IMR-90 (cell line): Measurements from ENCODE around the gene MCL1. TPM values are rescaled to one million over a fixed set of nuclear protein-coding genes. Genes with fewer than 3 reads are reported as not detected.

Source experiments
- ATAC-seq: fragments of 200-7000 bp; cut with Tn5 transposase; 2 replicates; pipeline ENCODE4 v1.9.1; 2020; ENCODE audit warnings: low read depth, mild to moderate bottlenecking, moderate library complexity
- BruUV-seq: library from RNA; stranded (reverse); fragments of 400-500 nt; replicated peaks from 2 replicates; lab custom pipeline; 2021; lab: Mats Ljungman, UMichigan
- CTCF ChIA-PET: fragments of 300-600 bp; formaldehyde crosslinking; extraction: SDS; loops from one replicate; lab custom pipeline; 2021; ENCODE audit warnings: antibody characterized with exemption; lab: Yijun Ruan, JAX
- POLR2A ChIA-PET: fragments of 300-600 bp; sonication (Branson Sonifier 250); formaldehyde crosslinking; loops from one replicate; lab custom pipeline; 2022; ENCODE audit warnings: antibody characterized with exemption; ENCODE audit not compliant: unreplicated experiment; lab: Charles Lee
- DNase-seq: peaks from one replicate; pipeline ENCODE4 v3.0.0; 2013
- H2AFZ ChIP-seq: replicated peaks from 2 replicates; pipeline ENCODE3; 2013; ENCODE audit warnings: low read length, mild to moderate bottlenecking; ENCODE audit not compliant: poor library complexity
- H2AK5ac ChIP-seq: 2 replicates; pipeline ENCODE4 v1.6.1; 2013; ENCODE audit warnings: low read depth, low read length, inconsistent platforms
- H2AK9ac ChIP-seq: replicated peaks from 2 replicates; pipeline ENCODE3; 2013; ENCODE audit warnings: mild to moderate bottlenecking, low read depth, low read length, moderate library complexity; ENCODE audit not compliant: poor library complexity
- H2BK120ac ChIP-seq: 2 replicates; pipeline ENCODE4 v1.6.1; 2013; ENCODE audit warnings: low read depth, low read length, inconsistent platforms
- H2BK15ac ChIP-seq: 3 replicates; pipeline ENCODE4 v1.6.1; 2013; ENCODE audit warnings: low read depth, low read length, inconsistent platforms
- H2BK20ac ChIP-seq: 2 replicates; pipeline ENCODE4 v1.6.1; 2013; ENCODE audit warnings: low read depth, mild to moderate bottlenecking, inconsistent platforms, low read length, moderate library complexity
- H2BK5ac ChIP-seq: 2 replicates; pipeline ENCODE4 v1.6.1; 2013; ENCODE audit warnings: mild to moderate bottlenecking, low read depth, low read length, inconsistent platforms; ENCODE audit not compliant: poor library complexity, severe bottlenecking
- H3K14ac ChIP-seq: replicated peaks from 2 replicates; pipeline ENCODE4 v1.6.1; 2013; ENCODE audit warnings: low read depth, low read length, inconsistent platforms
- H3K18ac ChIP-seq: 2 replicates; pipeline ENCODE4 v1.6.1; 2013; ENCODE audit warnings: low read depth, low read length, control low read depth
- H3K23ac ChIP-seq: 2 replicates; pipeline ENCODE4 v1.6.1; 2013; ENCODE audit warnings: low read depth, low read length, inconsistent platforms
- H3K27ac ChIP-seq: 2 replicates; pipeline ENCODE4 v1.5.1; 2013; ENCODE audit warnings: mild to moderate bottlenecking, control low read depth, low read length; ENCODE audit not compliant: insufficient read depth
- H3K27me3 ChIP-seq: 2 replicates; pipeline ENCODE4 v1.6.1; 2013; ENCODE audit warnings: low read length; ENCODE audit not compliant: control insufficient read depth, insufficient read depth
- H3K36me3 ChIP-seq: 2 replicates; pipeline ENCODE4 v1.6.1; 2013; ENCODE audit warnings: low read length, mixed read lengths; ENCODE audit not compliant: control insufficient read depth, insufficient read depth
- H3K4ac ChIP-seq: 2 replicates; pipeline ENCODE4 v1.6.1; 2013; ENCODE audit warnings: low read depth, low read length, inconsistent platforms
- H3K4me1 ChIP-seq: 2 replicates; pipeline ENCODE4 v1.6.1; 2013; ENCODE audit warnings: low read length, mixed read lengths; ENCODE audit not compliant: control insufficient read depth, insufficient read depth
- H3K4me2 ChIP-seq: 2 replicates; pipeline ENCODE4 v1.6.1; 2013; ENCODE audit warnings: low read depth, mild to moderate bottlenecking, control low read depth, low read length, moderate library complexity
- H3K4me3 ChIP-seq: 2 replicates; pipeline ENCODE4 v1.5.1; 2013; ENCODE audit warnings: low read depth, mild to moderate bottlenecking, control low read depth, low read length, moderate library complexity; ENCODE audit not compliant: insufficient read depth
- H3K56ac ChIP-seq: 2 replicates; pipeline ENCODE4 v1.6.1; 2013; ENCODE audit warnings: low read length, inconsistent platforms; ENCODE audit not compliant: insufficient read depth; ENCODE audit errors: extremely low read depth
- H3K79me1 ChIP-seq, 2 experiments: 2 replicates each; pipeline ENCODE4 v1.6.1; 2013; ENCODE audit warnings: low read length in 2 of 2, inconsistent platforms in 1 of 2, low read depth in 1 of 2
- H3K9ac ChIP-seq: 2 replicates; pipeline ENCODE4 v1.6.1; 2013; ENCODE audit warnings: low read depth, low read length, control low read depth
- H3K9me1 ChIP-seq: 2 replicates; pipeline ENCODE4 v1.6.1; 2013; ENCODE audit warnings: low read length, inconsistent platforms; ENCODE audit not compliant: insufficient read depth
- H3K9me3 ChIP-seq: 2 replicates; pipeline ENCODE4 v1.6.1; 2013; ENCODE audit warnings: low read length; ENCODE audit not compliant: control insufficient read depth, insufficient read depth
- H4K20me1 ChIP-seq: 2 replicates; pipeline ENCODE4 v1.6.1; 2013; ENCODE audit warnings: low read length, inconsistent platforms; ENCODE audit not compliant: insufficient read depth
- H4K5ac ChIP-seq: 2 replicates; pipeline ENCODE4 v1.6.1; 2013; ENCODE audit warnings: mild to moderate bottlenecking, low read depth, low read length, control low read depth
- H4K8ac ChIP-seq, 2 experiments: 2 replicates each; pipeline ENCODE4 v1.6.1; 2013; ENCODE audit warnings: low read depth in 2 of 2, low read length in 2 of 2, control low read depth in 1 of 2, inconsistent platforms in 1 of 2
- H4K91ac ChIP-seq: 2 replicates; pipeline ENCODE4 v1.6.1; 2013; ENCODE audit warnings: low read depth, low read length, inconsistent platforms; ENCODE audit not compliant: insufficient read depth
- BHLHE40 ChIP-seq: fragments of 150-350 bp; IDR thresholded peaks from 2 replicates; pipeline ENCODE4 v1.6.1; 2016; ENCODE audit warnings: mild to moderate bottlenecking, low read depth, low read length
- WGBS, 2 experiments: methylation state at CpG; one replicate each; pipeline versions ENCODE4 v1.1.5 to v1.1.7; 2013; ENCODE audit warnings: missing lambda C conversion rate in 2 of 2; ENCODE audit not compliant: insufficient read length in 1 of 2; ENCODE audit errors: extremely low coverage in 2 of 2; 5-methylcytosine and 5-hydroxymethylcytosine counted together
- dilution Hi-C: fragments of 300-500 bp; cut with HindIII; formaldehyde crosslinking; loops from one replicate; pipeline ENCODE4 v1.14.3; 2018; ENCODE audit warnings: low sequenced_read_pairs; ENCODE audit not compliant: unreplicated experiment
- in situ Hi-C: fragments of 300-500 bp; cut with MboI; formaldehyde crosslinking; loops from 3 replicates; pipeline ENCODE4 v1.14.3; 2019; ENCODE audit warnings: low sequenced_read_pairs, inconsistent platforms, mixed read lengths
- intact Hi-C: fragments of 100-400 bp; cut with micrococcal nuclease; formaldehyde crosslinking; loops from 2 replicates; pipeline ENCODE4 v1.10.0; 2022
- polyA plus RNA-seq, 3 experiments: library from polyadenylated mRNA; depleted of rRNA; stranded (reverse); fragments of >200 nt; gene quantifications; 2 replicates each; pipeline ENCODE4 v1.2.3, GENCODE V29; 2012; ENCODE audit warnings: low replicate concordance in 1 of 3
- total RNA-seq: library from RNA; depleted of rRNA; stranded (reverse); fragments of >200 nt; gene quantifications from 2 replicates; pipeline ENCODE4 v1.2.3, GENCODE V29; 2012

MCL1 gene
- total and polyA plus RNA-seq, 2 of the 4 experiments (the other 2 are of a cell fraction): 79.5 to 142 TPM

DNA sequence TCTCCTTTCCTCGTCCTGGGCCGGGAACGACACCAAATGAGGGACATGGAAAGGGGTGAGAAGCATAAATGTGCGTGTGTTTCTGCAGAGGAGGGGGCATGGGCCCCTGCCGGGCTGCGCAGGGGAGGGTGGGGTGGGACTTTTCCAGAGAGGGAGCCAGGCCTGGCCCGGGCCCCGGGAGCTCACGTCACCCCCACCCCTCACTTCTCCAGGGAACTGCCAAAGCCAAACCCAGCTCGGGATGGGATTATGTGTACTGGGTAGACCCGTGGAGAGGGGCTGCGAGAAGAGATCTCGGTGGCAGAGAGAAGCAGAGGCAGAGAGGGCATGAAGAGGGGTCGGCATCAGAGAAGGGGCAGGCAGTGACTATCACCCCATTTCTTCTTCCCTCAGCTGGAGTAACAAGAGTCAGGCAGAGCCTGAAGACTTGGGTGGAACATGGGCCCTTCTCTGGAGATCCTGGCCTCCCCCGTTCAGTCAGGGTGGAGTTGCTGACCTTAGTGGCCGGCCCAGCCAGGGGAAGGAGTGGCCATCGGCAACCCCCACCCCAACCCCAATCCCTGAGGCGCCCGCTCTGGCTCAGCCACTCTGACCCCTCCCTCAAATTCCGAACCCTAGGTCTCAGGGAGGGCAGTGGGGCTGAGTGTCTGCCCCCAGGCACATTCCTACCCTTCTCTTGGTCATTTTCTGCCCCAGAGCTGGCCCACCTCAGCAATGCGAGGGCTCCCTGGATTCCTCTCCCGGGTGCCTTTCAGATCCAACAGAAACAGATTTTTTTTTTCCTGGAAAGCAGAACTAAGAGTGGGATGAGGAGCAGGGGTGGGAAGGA lies 29.0 kb downstream of the MCL1 start:
- Histone ChIP-seq H2BK5ac (no peak overlapping the region), H3K4me3 (peak overlapping the region; percentile 50; the same call in 1 of the 2 replicates), H3K9me3 (no peaks in the 10 kb centered on the region), H3K56ac (no peak overlapping the region), H3K9me1 (peaks cover 6% of the 10 kb centered on the region), H3K23ac (peak overlapping the region; percentile 92; the same call in 1 of the 2 replicates), H2AFZ (peak overlapping the region; percentile 56), H3K4ac (peak overlapping the region; percentile 76), H2AK9ac (peak overlapping the region; percentile 97), H3K9ac (0 out of 2 replicates have a peak overlapping the region, but pooled peaks have one; percentile 57), H4K20me1 (no peaks in the 10 kb centered on the region; the same call in none of the 2 replicates), H2AK5ac (peak overlapping the region; percentile 75), H3K36me3 (no peaks in the 10 kb centered on the region; the same call in 1 of the 2 replicates), H2BK120ac (peak overlapping the region; percentile 68; the same call in 1 of the 2 replicates), H3K27me3 (no peaks in the 10 kb centered on the region), H4K5ac (peak overlapping the region; percentile 74; the same call in 1 of the 2 replicates), H3K4me1 (peaks cover 26% of the 10 kb centered on the region), H4K8ac (peak overlapping the region in 1 of 2 experiments; percentile 21; a peak in 2 of 4 replicates), H2BK15ac (peak overlapping the region; percentile 37; the same call in 2 of the 3 replicates), H3K18ac (no peak overlapping the region), H3K79me1 (peaks cover 3 to 37% of the 10 kb centered on the region in 2 experiments; a peak in 3 of 4 replicates), H4K91ac (peak overlapping the region; percentile 43; the same call in 1 of the 2 replicates), H2BK20ac (no peak overlapping the region), H3K4me2 (peak overlapping the region; percentile 99), H3K27ac (no peak overlapping the region), H3K14ac (peak overlapping the region; percentile 45; the same call in 1 of the 2 replicates)
- no peak for ATAC-seq
- in situ Hi-C loops: loop anchor here (10.0 kb wide), 1 partner anchor 286 kb away; the partner anchor contains the start of gene APH1A
- POLR2A ChIA-PET: interaction anchor here (1.0 kb wide), 1 partner anchor 42 kb away, joined by 3 read pairs; no protein-coding TSS in a partner anchor
- TF ChIP-seq BHLHE40: no peak
- intact Hi-C loops: no loop called here
- CTCF ChIA-PET: interaction anchor here (0.6 to 1.0 kb wide), 2 partner anchors 10 to 142 kb away, joined by 3 to 4 read pairs; no protein-coding TSS in a partner anchor
- WGBS, 2 experiments: no CpG with 5 or more reads among the region's 22 CpGs
- dilution Hi-C loops: no loop called here
- no peak for DNase-seq
- no TSS peak for BruUV-seq
